GM12801 (cell line): ENCODE data around the gene CACNG6.

Experiments
- TF ChIP-seq, protein P1 (sequence below): IDR thresholded peaks from one replicate; pipeline ENCODE4 v1.5.1; 2011; ENCODE audit warnings: control low read depth; ENCODE audit not compliant: insufficient read length; ENCODE audit errors: extremely low read depth

The CACNG6 gene

DNA sequence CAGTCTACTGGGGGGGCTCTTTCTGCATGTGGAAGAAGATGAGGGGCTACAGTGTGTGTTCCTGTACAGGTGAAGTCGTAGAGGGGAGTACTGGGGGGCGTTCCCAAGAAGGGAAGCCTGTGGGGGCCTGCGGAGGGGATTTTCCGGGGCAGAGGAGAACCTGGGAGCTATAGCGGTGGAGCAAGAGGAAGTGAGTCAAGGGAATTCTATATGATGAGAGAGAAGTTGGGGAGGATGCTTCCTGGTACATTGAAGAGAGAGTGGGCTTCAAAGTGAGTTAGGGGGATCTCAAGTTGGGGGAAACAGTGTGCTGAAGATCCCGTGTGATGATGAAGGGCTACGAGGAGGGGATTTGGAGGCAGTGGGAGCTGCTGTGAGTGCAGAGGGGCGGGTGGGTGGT is 30.6 kb upstream of the CACNG6 start:
- TF ChIP-seq, protein P1, sequence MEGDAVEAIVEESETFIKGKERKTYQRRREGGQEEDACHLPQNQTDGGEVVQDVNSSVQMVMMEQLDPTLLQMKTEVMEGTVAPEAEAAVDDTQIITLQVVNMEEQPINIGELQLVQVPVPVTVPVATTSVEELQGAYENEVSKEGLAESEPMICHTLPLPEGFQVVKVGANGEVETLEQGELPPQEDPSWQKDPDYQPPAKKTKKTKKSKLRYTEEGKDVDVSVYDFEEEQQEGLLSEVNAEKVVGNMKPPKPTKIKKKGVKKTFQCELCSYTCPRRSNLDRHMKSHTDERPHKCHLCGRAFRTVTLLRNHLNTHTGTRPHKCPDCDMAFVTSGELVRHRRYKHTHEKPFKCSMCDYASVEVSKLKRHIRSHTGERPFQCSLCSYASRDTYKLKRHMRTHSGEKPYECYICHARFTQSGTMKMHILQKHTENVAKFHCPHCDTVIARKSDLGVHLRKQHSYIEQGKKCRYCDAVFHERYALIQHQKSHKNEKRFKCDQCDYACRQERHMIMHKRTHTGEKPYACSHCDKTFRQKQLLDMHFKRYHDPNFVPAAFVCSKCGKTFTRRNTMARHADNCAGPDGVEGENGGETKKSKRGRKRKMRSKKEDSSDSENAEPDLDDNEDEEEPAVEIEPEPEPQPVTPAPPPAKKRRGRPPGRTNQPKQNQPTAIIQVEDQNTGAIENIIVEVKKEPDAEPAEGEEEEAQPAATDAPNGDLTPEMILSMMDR, result no peak

- TF ChIP-seq, protein P1, result no peak
Measured at GRCh38 chr19:53961523-53962356, 29.7 kb upstream of the CACNG6 start.

DNA sequence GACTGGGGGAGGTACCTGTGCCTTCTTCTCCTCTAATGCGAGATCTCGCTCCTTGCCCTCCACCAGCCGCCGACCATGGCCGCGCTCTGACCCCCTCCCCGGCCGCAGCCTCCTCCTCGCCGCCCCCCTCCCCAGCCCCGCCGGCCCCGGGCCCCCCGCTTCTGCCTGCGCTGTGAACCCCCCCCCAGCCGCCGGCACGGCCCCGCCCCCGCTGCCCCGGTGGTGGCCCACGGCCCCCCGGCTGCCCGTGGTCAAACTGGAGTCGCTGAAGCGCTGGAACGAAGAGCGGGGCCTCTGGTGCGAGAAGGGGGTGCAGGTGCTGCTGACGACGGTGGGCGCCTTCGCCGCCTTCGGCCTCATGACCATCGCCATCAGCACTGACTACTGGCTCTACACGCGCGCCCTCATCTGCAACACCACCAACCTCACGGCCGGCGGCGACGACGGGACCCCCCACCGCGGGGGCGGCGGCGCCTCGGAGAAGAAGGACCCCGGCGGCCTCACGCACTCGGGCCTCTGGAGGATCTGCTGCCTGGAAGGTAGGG is 28.5 kb upstream of the CACNG6 start, which contains the start of gene CACNG8:
CACNG8 (plus strand) TSS at position 51 of the 545 bp plus-strand sequence.
- TF ChIP-seq, protein P1, result no peak

- TF ChIP-seq, protein P1, result no peak
Measured at GRCh38 chr19:53965091-53965490, 26.3 kb upstream of the CACNG6 start.

GRCh38 chr19:53966931-53967330 is 24.5 kb upstream of the CACNG6 start:
- TF ChIP-seq, protein P1, result no peak

DNA sequence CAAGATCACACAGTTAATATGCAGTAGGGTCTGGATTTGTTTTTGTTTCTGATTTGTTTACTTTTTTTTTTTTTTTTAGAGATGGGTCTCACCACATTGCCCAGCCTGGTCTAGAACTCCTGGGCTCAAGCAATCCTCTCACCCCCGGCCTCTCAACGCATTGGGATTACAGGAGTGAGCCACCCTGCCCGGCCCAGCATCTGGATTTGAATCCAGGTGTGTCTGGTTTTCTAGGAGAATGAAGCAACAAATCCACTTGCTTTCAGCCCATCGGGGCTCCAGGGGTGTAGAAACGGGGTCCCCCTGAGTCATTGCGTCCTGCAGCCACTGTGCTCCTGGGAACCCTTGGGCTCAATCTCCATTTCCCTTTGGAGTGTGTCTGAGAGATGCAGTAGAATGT is 22.1 kb upstream of the CACNG6 start:
- TF ChIP-seq, protein P1, result no peak

GRCh38 chr19:53971673-53972072 is 19.8 kb upstream of the CACNG6 start:
- TF ChIP-seq, protein P1, result no peak
